Activated naive CD8-positive, alpha-beta T cell treated with anti-CD3 and anti-CD28 coated beads for 36 hours (primary cell): ENCODE data around the gene GNGT1. TPM values are rescaled to one million over a fixed set of nuclear protein-coding genes. Genes with fewer than 3 reads are reported as not detected.

ENCODE experiments used
- DNase-seq: peaks from one replicate; pipeline ENCODE4 v3.0.0; 2021
- H3K27ac Mint-ChIP-seq: one replicate; pipeline ENCODE4 v1.8.0; 2022; ENCODE audit warnings: mild to moderate bottlenecking, moderate library complexity, mixed read lengths
- H3K27me3 Mint-ChIP-seq: one replicate; pipeline ENCODE4 v1.8.0; 2022; ENCODE audit warnings: mild to moderate bottlenecking, mixed read lengths
- H3K36me3 Mint-ChIP-seq: one replicate; pipeline ENCODE4 v1.8.0; 2021; ENCODE audit warnings: mild to moderate bottlenecking, mixed read lengths
- H3K4me1 Mint-ChIP-seq: one replicate; pipeline ENCODE4 v1.8.0; 2021; ENCODE audit warnings: mixed read lengths
- H3K4me3 Mint-ChIP-seq: one replicate; pipeline ENCODE4 v1.8.0; 2022; ENCODE audit warnings: mild to moderate bottlenecking, moderate library complexity, mixed read lengths
- H3K9me3 Mint-ChIP-seq: one replicate; pipeline ENCODE4 v1.8.0; 2022; ENCODE audit warnings: mixed read lengths
- total RNA-seq, 2 experiments: library from RNA; stranded (reverse); gene quantifications; one replicate each; pipeline ENCODE4 v1.2.3, GENCODE V29; 2021

GNGT1 gene
- total RNA-seq, 2 experiments from 2014 or later, result not detected

DNA sequence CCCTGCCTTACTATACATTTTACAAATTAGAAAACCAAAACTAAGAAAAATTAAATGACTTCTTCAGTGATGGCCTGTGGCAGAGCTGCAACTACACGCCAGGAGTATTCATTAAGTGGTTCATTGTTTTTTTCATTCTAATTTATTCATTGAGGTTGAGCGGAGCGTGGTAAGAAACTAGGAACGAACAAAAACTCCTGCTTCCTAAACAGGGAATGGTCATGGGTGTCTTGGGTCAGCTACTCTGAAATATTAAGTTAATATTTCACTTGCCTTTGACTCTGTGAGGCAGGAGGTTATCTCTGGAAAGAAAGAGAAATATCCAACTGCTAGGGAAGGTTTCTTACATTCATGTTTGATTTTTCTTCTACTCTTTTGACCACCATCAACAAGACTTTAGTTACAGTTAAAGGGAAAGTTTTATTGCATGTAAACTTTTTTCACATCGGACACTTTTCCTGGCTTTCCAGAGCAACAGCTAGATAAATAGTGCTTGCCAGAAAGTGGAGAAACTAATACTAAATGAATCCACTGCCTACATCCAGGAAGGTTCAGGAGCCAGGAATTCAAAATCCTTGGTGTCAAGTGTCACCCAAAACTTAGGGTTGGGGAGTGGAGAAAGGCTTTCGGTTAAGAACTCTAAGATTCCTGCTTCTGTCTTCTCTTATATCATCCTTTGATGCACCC is 14.3 kb downstream of the GNGT1 start:
- Mint-ChIP-seq H3K4me3 (no peak overlapping the region), H3K27ac (no peak overlapping the region), H3K9me3 (no peaks in the 10 kb centered on the region), H3K4me1 (peaks cover 3% of the 10 kb centered on the region), H3K27me3 (peaks cover 63% of the 10 kb centered on the region), H3K36me3 (no peaks in the 10 kb centered on the region)
- DNase-seq, result no peak

DNA sequence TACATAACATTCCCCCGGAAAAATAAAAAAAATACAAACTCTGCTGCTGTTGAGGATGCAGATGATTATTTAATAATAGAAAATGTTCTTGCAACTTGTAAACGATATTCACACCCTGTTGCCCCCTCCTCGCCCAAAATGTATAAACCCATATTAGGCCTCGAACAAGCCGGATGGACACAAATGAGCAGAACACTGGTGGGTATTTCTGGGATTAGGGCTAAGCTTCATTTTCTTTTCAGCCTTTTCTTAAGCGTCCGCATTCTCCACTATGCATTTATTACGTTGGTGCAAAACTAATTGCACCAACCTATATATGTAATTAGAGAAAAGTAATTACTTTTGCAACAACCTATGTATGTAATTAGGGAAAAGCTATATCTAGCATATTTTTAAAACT is 14.8 kb downstream of the GNGT1 start:
- Mint-ChIP-seq H3K27me3 (peaks cover 63% of the 10 kb centered on the region), H3K27ac (no peak overlapping the region), H3K4me3 (no peak overlapping the region), H3K9me3 (no peaks in the 10 kb centered on the region), H3K4me1 (peaks cover 3% of the 10 kb centered on the region), H3K36me3 (no peaks in the 10 kb centered on the region)
- no peak for DNase-seq

DNA sequence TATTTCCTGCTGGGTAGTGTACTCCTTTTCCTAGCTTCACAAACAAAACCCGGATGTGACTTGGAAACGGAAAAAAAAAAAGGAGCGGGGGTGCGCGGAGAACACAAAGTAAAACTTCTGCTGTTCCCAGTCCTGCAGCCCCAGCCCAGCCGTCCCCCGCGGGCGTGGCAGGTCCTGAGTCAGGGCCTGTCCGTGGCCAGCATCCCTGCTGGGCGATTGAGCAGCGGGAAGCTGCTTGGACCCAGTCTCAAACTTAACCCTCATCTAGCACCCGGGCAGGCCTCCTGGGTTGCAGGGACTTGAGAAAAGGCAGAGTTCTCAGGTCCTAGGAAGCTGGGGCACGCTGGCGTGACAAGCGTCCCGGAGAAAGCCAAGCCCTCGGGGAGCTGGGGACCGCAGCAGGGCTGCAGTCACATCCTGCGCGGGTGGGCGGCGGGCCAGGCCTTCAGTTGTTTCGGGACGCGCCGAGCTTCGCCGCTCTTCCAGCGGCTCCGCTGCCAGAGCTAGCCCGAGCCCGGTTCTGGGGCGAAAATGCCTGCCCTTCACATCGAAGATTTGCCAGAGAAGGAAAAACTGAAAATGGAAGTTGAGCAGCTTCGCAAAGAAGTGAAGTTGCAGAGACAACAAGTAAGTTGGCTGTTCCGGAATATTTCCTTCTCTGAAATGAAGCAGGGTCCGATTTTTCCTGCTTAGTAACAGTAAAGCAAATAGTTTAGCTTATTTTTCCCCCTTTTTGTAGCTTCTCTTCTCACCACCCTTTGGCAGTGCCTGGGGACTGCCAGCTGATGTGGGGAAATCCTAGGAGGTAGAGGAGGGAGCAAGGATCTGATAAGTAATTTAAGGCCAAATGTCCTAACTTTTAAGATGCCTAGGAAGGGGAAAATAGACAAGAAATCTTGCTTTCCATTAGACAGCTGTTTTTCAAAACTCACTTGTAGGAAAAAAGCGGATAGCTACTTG is 15.5 kb downstream of the GNGT1 start, which contains the start of gene GNG11:
Gene GNG11 (plus strand): TSS at position 129 of the 960 bp plus-strand sequence. CDS start 403 bp downstream, at position 532.
- Mint-ChIP-seq H3K4me3 (peak within 1 kb of the TSS; percentile 64), H3K27me3 (peaks cover 59% of the 10 kb centered on the region), H3K4me1 (peaks cover 3% of the 10 kb centered on the region), H3K27ac (no peak within 1 kb of the TSS), H3K36me3 (no peaks in the 10 kb centered on the region), H3K9me3 (no peaks in the 10 kb centered on the region)
- DNase-seq, result peak; percentile 44

DNA sequence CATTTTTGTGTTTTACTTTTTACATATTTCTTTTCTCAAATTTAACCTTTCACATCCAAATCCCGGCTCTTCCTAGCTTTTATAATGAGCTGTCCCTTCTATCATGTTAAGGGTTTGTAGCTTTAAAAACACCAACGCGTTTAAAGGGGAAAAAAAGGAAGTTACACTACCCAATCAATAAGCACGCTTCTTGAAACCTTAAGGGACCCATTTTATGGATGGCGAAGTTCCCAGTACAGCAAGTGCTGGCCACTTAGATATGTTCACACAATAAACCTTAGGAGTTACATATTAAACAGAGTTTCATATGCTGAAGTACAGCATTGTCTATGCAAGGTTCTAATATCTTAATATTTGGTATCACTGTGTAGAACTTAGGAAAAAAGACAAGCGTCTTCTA is 16.9 kb downstream of the GNGT1 start:
- H3K36me3 Mint-ChIP-seq, result no peaks in the 10 kb centered on the region

DNA sequence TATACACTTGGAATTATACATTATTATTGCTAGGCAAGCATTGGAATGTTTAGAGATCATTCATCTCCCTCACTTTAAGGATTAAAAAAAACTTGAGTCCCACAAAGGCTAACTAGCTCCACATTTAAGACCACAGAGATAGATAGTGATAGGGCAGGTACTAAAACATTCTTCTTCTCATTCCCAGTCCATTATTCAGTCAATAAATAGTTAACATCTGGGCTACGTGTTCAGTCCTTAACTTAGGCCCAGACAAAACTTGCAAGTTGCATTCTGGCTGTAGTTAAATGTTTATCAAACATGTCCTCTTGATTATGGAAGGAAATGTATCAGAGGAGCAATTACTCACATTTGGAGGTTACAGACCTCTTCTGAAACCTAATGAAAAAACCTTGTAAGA is 17.6 kb downstream of the GNGT1 start:
- DNase-seq, result no peak
- H3K27me3 Mint-ChIP-seq, result peaks cover 50% of the 10 kb centered on the region
- no peak overlapping the region for H3K27ac Mint-ChIP-seq
- H3K9me3 Mint-ChIP-seq, result no peaks in the 10 kb centered on the region
- no peaks in the 10 kb centered on the region for H3K36me3 Mint-ChIP-seq
- H3K4me1 Mint-ChIP-seq, result peaks cover 3% of the 10 kb centered on the region
- H3K4me3 Mint-ChIP-seq, result no peak overlapping the region

More for the DNA sequence above, 16.9 kb downstream of the GNGT1 start:
- H3K4me1 Mint-ChIP-seq, result peaks cover 3% of the 10 kb centered on the region
- no peak for DNase-seq
- no peaks in the 10 kb centered on the region for H3K9me3 Mint-ChIP-seq
- no peak overlapping the region for H3K27ac Mint-ChIP-seq
- H3K4me3 Mint-ChIP-seq, result no peak overlapping the region
- peaks cover 50% of the 10 kb centered on the region for H3K27me3 Mint-ChIP-seq

DNA sequence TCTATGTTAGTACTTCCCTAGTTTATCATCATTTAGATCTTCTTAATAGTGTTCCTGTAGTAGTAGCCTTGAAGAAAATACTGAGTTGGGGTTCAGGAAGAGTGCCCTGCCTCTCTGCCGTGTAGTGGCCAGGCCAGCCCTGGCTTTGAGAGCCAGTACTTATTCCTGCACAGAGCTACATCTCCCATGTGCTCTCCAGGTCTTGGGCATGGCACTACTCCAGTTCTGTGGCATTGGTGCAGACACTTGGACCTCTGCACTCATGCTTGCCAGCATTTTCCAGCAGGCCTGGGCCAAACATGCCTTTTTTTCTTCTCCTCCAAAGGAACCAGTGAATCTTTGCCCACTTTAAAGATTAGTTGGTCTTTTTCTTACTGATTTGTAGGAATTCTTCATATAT is 20.4 kb downstream of the GNGT1 start:
- peaks cover 45% of the 10 kb centered on the region for H3K27me3 Mint-ChIP-seq
- no peaks in the 10 kb centered on the region for H3K9me3 Mint-ChIP-seq
- DNase-seq, result no peak
- H3K27ac Mint-ChIP-seq, result no peak overlapping the region
- no peak overlapping the region for H3K4me3 Mint-ChIP-seq
- peaks cover 2% of the 10 kb centered on the region for H3K4me1 Mint-ChIP-seq
- no peaks in the 10 kb centered on the region for H3K36me3 Mint-ChIP-seq

DNA sequence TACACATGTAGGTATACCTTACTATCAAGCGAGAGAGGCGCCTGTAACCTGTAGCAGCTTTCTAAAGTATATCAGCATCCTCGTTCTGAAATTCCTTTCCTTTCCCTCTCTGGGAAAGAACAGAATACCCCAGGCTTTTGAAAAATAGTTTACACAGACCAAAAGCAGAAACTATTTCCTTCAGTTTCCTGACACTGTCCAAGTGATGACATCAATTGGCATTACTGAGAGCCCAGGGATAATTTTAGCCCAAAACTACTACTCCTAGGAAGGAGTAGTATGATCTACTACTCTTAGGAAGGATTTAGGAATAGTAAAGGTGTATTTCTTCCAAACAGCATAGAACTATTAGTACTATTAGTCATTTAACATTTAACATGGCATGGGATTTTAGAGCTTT is 21.2 kb downstream of the GNGT1 start:
- Mint-ChIP-seq H3K36me3 (no peaks in the 10 kb centered on the region), H3K9me3 (no peaks in the 10 kb centered on the region), H3K27ac (no peak overlapping the region), H3K4me3 (no peak overlapping the region), H3K4me1 (no peaks in the 10 kb centered on the region), H3K27me3 (peaks cover 38% of the 10 kb centered on the region)
- DNase-seq, result no peak

DNA sequence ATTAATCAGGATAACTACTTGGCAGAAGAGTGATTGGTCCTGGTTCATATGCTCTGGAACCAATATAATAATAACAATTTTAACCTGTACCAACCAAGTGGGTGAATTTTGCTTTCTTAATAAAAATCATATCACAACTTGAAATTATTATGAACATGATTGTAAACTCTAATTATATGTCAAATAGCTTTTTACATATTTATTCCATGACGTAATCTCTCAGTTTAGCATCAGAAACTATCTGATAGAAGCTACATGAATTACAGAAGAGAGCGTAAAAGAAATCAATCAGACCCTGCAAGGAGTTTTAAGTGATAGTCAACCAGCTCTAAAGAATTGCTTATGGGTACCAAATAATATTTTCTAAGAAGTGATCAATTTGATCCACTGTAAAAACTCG is 25.3 kb downstream of the GNGT1 start:
- Mint-ChIP-seq H3K36me3 (no peaks in the 10 kb centered on the region), H3K27ac (no peak overlapping the region), H3K27me3 (peaks cover 19% of the 10 kb centered on the region), H3K9me3 (no peaks in the 10 kb centered on the region), H3K4me3 (no peak overlapping the region), H3K4me1 (no peaks in the 10 kb centered on the region)
- no peak for DNase-seq

DNA sequence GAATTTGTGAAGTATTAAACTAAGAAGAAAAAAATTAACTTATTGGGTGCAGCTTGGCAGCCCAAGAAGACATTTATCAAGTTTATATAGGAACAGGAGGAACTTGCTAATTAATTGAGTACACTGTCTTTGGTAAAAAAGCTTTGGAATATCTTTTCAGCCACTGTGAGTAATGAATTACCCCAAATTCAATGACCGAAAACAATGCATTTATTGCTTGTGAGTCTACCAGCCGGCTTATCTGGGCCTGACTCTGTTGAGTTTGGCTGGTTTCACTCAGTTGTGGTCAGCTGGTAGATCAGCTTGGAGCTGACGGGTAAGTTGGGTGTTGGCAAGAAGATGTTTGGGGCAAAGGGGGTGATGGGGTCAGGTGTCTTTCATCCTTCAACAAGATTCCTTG is 26.8 kb downstream of the GNGT1 start:
- Mint-ChIP-seq H3K4me1 (no peaks in the 10 kb centered on the region), H3K4me3 (no peak overlapping the region), H3K36me3 (no peaks in the 10 kb centered on the region), H3K9me3 (no peaks in the 10 kb centered on the region), H3K27me3 (peaks cover 23% of the 10 kb centered on the region), H3K27ac (no peak overlapping the region)
- DNase-seq, result no peak

DNA sequence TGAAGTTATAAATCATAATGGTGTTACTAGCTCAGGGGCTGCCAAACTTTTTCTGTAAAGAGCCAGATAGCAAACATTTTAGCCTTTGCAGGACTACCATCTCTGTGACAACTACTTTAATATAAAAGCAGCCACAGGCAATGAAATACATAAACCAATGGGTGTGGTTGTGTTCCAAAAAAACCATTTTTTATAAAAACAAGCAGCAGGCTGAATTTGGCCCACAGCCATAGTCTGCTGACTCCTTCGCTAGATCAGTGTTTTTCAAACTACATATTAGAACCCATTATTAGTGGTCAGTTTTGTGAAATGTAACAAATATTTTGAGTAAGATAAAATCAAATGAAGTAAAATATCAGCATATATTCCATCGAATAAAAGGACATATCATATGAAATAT is 28.7 kb downstream of the GNGT1 start:
- H3K27me3 Mint-ChIP-seq, result peaks cover 22% of the 10 kb centered on the region
- H3K4me1 Mint-ChIP-seq, result no peaks in the 10 kb centered on the region
- H3K4me3 Mint-ChIP-seq, result no peak overlapping the region
- DNase-seq, result no peak
- no peaks in the 10 kb centered on the region for H3K36me3 Mint-ChIP-seq
- H3K27ac Mint-ChIP-seq, result no peak overlapping the region
- H3K9me3 Mint-ChIP-seq, result no peaks in the 10 kb centered on the region

DNA sequence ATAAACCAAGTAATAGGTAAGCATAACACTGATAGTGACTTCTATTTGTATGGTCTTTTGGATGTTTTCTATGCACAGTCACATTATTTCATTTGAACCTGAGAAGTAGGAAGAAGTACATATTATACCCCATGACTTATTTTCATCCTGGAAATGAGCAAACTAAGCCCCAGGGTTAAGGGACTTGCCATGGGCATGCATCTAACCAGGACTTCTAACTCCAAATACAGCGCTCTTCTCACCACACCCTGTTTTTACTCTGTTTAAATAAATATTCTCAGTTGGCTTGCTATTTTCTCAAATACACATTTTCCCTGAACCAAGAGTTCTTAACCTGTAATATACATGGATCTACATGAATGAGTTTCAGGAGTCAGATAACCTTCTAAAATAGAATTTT is 31.5 kb downstream of the GNGT1 start:
- no peaks in the 10 kb centered on the region for H3K9me3 Mint-ChIP-seq
- no peak overlapping the region for H3K4me3 Mint-ChIP-seq
- DNase-seq, result no peak
- H3K4me1 Mint-ChIP-seq, result no peaks in the 10 kb centered on the region
- H3K36me3 Mint-ChIP-seq, result no peaks in the 10 kb centered on the region
- H3K27ac Mint-ChIP-seq, result no peak overlapping the region
- peaks cover 24% of the 10 kb centered on the region for H3K27me3 Mint-ChIP-seq

DNA sequence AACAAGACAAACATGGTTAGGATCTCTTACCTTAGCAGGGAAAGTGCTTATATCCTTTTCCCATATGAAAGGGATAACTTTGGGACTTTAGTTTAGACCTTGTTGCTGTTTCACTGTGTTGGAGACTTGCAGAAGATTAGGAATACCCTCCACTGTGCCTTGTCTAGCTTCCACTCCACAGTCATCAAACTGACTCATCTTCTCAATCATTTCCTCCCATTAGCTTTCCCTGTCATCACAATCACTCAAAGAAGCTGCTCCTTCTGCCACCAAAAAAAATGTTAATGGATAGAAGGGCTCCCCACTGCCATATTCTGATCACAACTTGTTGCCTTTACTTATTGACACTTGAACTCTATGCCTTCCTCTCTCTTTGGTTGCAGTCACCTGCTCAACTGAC is 31.9 kb downstream of the GNGT1 start:
- H3K27ac Mint-ChIP-seq, result no peak overlapping the region
- H3K4me3 Mint-ChIP-seq, result no peak overlapping the region
- H3K9me3 Mint-ChIP-seq, result no peaks in the 10 kb centered on the region
- DNase-seq, result no peak
- no peaks in the 10 kb centered on the region for H3K36me3 Mint-ChIP-seq
- H3K27me3 Mint-ChIP-seq, result peaks cover 28% of the 10 kb centered on the region
- no peaks in the 10 kb centered on the region for H3K4me1 Mint-ChIP-seq

DNA sequence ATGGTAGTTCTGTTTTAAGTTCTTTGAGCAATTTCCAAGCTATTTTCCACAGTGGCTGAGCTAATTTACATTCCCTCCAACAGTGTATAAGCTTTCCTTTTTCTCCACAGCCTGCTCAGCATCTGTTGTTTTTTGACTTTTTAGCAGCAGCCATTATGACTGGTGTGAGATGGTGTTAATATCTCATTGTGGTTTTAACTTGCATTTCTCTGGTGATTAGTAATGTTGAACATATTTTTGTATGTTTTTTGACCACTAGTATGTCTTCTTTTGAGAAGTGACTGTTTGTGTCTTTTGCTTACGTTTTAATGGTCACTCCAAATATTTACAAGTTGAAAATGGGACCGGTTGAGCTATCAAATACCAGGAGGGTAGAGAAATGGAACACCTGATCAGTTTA is 35.6 kb downstream of the GNGT1 start:
- DNase-seq, result no peak
- H3K27ac Mint-ChIP-seq, result no peak overlapping the region
- no peaks in the 10 kb centered on the region for H3K36me3 Mint-ChIP-seq
- no peak overlapping the region for H3K4me3 Mint-ChIP-seq
- no peaks in the 10 kb centered on the region for H3K9me3 Mint-ChIP-seq
- H3K27me3 Mint-ChIP-seq, result peaks cover 24% of the 10 kb centered on the region
- H3K4me1 Mint-ChIP-seq, result no peaks in the 10 kb centered on the region

DNA sequence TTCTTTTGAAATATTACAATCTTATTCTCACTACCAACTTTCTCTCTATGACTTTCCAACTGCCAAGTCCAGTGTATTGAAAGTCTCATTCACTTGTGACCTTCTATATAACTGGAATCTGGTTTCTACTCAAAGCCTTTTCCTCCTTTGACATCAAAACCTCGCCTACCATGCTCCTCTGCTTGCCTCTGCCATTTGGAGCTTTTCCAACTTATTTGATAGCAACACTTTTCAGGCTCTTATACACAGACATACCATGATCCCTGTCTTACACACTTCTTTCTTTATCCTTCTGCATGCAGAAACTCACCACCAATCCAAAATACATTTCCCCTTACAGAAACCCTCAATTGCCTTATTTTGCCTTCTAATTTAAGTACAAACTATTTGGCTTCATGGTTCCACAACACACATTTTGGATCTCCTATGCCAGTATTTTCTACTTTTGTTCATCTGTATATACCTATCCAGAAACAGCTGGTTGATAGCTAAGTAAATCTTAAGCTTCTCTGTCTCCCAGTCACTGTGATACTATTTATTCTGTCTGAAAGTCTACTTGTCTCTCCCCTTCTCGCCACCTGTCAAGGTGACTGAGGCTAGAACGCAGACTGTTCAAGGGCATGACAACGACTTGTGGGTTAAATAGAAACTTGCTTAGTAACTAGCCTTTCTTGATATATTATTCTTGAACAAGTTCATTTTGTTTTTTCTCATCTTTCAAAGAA is 37.6 kb downstream of the GNGT1 start:
- Mint-ChIP-seq H3K27ac (no peak overlapping the region), H3K27me3 (peaks cover 21% of the 10 kb centered on the region), H3K9me3 (no peaks in the 10 kb centered on the region), H3K36me3 (no peaks in the 10 kb centered on the region), H3K4me1 (no peaks in the 10 kb centered on the region), H3K4me3 (no peak overlapping the region)
- no peak for DNase-seq

DNA sequence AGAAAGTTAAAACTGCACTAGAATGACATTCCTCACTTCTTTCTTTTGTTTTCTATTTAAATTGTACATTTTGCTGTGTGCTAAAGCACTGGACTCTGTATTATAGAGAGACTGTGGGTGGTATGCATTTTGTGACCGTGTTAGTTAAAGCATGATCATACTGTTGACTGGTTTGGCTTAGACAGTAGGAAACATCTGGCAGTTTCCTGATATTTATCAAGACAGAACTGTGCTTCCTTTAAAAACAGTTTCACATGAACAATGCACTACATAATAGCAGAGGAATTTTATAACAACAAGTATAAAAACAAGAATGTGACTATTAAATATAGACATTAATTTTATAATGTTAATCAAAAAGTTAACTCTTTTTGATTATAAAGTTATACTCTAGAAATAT is 38.3 kb downstream of the GNGT1 start:
- no peaks in the 10 kb centered on the region for H3K9me3 Mint-ChIP-seq
- no peak overlapping the region for H3K4me3 Mint-ChIP-seq
- H3K36me3 Mint-ChIP-seq, result no peaks in the 10 kb centered on the region
- no peak overlapping the region for H3K27ac Mint-ChIP-seq
- H3K27me3 Mint-ChIP-seq, result peaks cover 20% of the 10 kb centered on the region
- no peak for DNase-seq
- H3K4me1 Mint-ChIP-seq, result no peaks in the 10 kb centered on the region
